ENCODE measurements around the gene TRIP13. TPM values are rescaled to one million over a fixed set of nuclear protein-coding genes. Genes with fewer than 3 reads are reported as not detected.

The TRIP13 gene
- total RNA-seq, 1 experiment from 2014 or later, result 69.0 TPM

DNA sequence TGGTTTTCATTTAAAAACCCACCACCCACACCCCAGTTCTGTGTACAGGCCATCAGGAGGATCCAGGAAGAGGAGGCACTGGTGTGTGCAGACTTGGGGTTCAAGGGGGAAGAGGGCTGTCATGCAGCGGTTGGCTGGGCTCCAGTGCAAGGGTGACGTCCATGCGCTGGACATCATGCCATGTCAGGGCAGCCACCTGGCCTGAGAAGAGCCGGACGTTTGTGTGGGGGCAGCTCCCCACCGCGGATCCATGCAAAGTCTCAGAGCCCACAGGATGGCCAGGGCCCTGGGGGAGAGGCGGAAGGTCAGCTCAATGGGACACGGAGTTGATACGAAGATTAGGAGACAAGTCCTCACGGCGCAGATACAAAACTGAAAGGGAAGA, 11.1 kb upstream of the TRIP13 start:
- Histone ChIP-seq H3F3A (ENCODE audit: low read length, unreplicated experiment) (no peaks in the 10 kb centered on the region), H4K20me1 (ENCODE audit: low read length) (peaks cover 16% of the 10 kb centered on the region), H3K27ac (ENCODE audit: low read length) (no peak overlapping the region), H2AFZ (ENCODE audit: low read length) (no peak overlapping the region), H3K27me3 (ENCODE audit: low read length) (no peaks in the 10 kb centered on the region), H3K9me3 (ENCODE audit: low read length) (no peaks in the 10 kb centered on the region), H3K4me2 (ENCODE audit: low read length) (no peak overlapping the region), H3K9ac (ENCODE audit: low read length) (no peak overlapping the region), H3K4me3 (ENCODE audit: low read length) (no peak overlapping the region), H3K9me2 (replicated peaks; ENCODE audit: low read length) (no peaks in the 10 kb centered on the region), H3K4me1 (ENCODE audit: insufficient read depth, low read length) (no peaks in the 10 kb centered on the region), H3K79me2 (ENCODE audit: low read length) (peaks cover 59% of the 10 kb centered on the region), H3K36me3 (ENCODE audit: low read depth, low read length) (peaks cover 72% of the 10 kb centered on the region)
- ChIA-PET POLR2A (ENCODE audit: unreplicated experiment) (no interaction called here), CTCF (no interaction called here)
- intact Hi-C loops (cut with micrococcal nuclease), result no loop called here
- BruUV-seq (replicated peaks), result no TSS peak
- DNase-seq (no peak), ATAC-seq (no peak)
- TF ChIP-seq, protein P1, sequence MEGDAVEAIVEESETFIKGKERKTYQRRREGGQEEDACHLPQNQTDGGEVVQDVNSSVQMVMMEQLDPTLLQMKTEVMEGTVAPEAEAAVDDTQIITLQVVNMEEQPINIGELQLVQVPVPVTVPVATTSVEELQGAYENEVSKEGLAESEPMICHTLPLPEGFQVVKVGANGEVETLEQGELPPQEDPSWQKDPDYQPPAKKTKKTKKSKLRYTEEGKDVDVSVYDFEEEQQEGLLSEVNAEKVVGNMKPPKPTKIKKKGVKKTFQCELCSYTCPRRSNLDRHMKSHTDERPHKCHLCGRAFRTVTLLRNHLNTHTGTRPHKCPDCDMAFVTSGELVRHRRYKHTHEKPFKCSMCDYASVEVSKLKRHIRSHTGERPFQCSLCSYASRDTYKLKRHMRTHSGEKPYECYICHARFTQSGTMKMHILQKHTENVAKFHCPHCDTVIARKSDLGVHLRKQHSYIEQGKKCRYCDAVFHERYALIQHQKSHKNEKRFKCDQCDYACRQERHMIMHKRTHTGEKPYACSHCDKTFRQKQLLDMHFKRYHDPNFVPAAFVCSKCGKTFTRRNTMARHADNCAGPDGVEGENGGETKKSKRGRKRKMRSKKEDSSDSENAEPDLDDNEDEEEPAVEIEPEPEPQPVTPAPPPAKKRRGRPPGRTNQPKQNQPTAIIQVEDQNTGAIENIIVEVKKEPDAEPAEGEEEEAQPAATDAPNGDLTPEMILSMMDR (conservative IDR thresholded peaks at IDR 0.05; ENCODE audit: low read depth, low read length), result no peak
- no peak for TF ChIP-seq EZH2phosphoT487 (IDR thresholded peaks at IDR 0.05; ENCODE audit: borderline replicate concordance, low read length)
- no peak for TF ChIP-seq EZH2 (IDR thresholded peaks at IDR 0.05; ENCODE audit: low read length, unreplicated experiment)

- no peaks in the 10 kb centered on the region for H3K9me2 ChIP-seq (replicated peaks; ENCODE audit: low read length)
- H3K9me3 ChIP-seq (ENCODE audit: low read length), result no peaks in the 10 kb centered on the region
- H3K27me3 ChIP-seq (ENCODE audit: low read length), result no peaks in the 10 kb centered on the region
- intact Hi-C loops (cut with micrococcal nuclease), result no loop called here
- peaks cover 20% of the 10 kb centered on the region for H4K20me1 ChIP-seq (ENCODE audit: low read length)
- no peak overlapping the region for H3K4me2 ChIP-seq (ENCODE audit: low read length)
- no peaks in the 10 kb centered on the region for H3K4me1 ChIP-seq (ENCODE audit: insufficient read depth, low read length)
- no peak for ATAC-seq
- H2AFZ ChIP-seq (ENCODE audit: low read length), result no peak overlapping the region
- no peak overlapping the region for H3K4me3 ChIP-seq (ENCODE audit: low read length)
- no peak overlapping the region for H3K27ac ChIP-seq (ENCODE audit: low read length)
- no peak for DNase-seq
- peaks cover 73% of the 10 kb centered on the region for H3K36me3 ChIP-seq (ENCODE audit: low read depth, low read length)
- no peaks in the 10 kb centered on the region for H3F3A ChIP-seq (ENCODE audit: low read length, unreplicated experiment)
- ChIA-PET CTCF (no interaction called here), POLR2A (ENCODE audit: unreplicated experiment) (no interaction called here)
- peaks cover 68% of the 10 kb centered on the region for H3K79me2 ChIP-seq (ENCODE audit: low read length)
- TF ChIP-seq EZH2phosphoT487 (IDR thresholded peaks at IDR 0.05; ENCODE audit: borderline replicate concordance, low read length) (no peak), EZH2 (IDR thresholded peaks at IDR 0.05; ENCODE audit: low read length, unreplicated experiment) (no peak)
- TF ChIP-seq, protein P1 (conservative IDR thresholded peaks at IDR 0.05; ENCODE audit: low read depth, low read length), result no peak
- no peak overlapping the region for H3K9ac ChIP-seq (ENCODE audit: low read length)
- no TSS peak for BruUV-seq (replicated peaks)
Observed at GRCh38 chr5:882253-883183, 10.2 kb upstream of the TRIP13 start.

All from PC-3 (cell line).